ENCODE data around the gene C19orf81. TPM values are rescaled to one million over a fixed set of nuclear protein-coding genes. Genes with fewer than 3 reads are reported as not detected.

Gene C19orf81
- total and polyA plus RNA-seq, 9 of the 15 experiments (the other 6 are each of a cell fraction or from before 2014, with no cell fraction given) = 2.5 to 42.9 (median 33.0) TPM; not detected in 4

DNA sequence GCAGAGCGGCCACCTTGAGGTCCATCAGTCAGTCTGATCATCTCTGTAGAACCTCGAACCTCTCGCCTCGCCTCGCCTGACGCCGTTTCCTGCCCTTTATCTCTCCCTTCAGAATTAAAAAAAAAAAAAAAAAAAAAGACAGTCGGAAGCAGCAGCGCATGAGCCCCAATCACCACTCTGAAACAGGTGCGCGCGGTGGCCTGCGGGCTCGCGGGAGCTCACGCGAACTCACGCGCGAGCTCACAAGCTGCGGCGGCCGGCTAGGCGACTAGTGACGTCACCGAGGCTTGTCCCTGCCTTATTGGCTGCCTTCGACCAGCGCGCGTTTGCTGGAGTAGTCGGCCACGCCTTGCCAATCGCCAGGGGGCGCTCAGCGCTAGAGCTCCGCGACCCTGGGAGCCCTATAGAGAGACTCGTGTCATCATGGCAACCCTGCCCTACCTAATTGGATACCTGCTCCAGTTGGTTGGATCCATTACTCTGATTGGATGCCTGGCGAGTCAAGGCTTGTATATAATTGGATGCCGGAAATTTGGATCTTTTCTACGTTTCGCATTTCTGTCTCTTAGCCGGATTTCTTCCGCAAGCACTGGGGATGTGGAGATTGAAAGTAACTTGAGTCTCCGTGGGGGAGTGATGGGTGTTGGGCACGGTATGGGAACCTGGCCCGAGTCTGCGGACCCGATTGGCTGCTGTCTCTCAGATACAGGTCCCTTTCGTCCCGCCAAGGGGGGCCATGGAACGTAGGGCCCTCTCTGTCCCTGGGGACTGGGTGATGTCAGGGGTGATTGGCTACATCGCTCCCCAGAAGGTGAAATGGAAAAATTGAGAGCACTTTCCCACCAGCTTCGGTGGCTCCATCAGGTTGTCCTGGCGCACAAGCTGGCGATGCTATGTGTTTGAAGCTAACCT, 41.1 kb upstream of the C19orf81 start (continued):
- TF ChIP-seq, protein P1, sequence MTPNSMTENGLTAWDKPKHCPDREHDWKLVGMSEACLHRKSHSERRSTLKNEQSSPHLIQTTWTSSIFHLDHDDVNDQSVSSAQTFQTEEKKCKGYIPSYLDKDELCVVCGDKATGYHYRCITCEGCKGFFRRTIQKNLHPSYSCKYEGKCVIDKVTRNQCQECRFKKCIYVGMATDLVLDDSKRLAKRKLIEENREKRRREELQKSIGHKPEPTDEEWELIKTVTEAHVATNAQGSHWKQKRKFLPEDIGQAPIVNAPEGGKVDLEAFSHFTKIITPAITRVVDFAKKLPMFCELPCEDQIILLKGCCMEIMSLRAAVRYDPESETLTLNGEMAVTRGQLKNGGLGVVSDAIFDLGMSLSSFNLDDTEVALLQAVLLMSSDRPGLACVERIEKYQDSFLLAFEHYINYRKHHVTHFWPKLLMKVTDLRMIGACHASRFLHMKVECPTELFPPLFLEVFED (CRISPR knock-in tag; conservative IDR thresholded peaks at IDR 0.05) = no peak
- TF ChIP-seq SREBF1 (IDR thresholded peaks at IDR 0.05; ENCODE audit: borderline replicate concordance, low read depth, low read length) (no peak), TGIF2 (CRISPR knock-in tag; IDR thresholded peaks at IDR 0.05) (no peak), TRIM28 (IDR thresholded peaks at IDR 0.05) (no peak), KLF10 (CRISPR knock-in tag; IDR thresholded peaks at IDR 0.05) (no peak), GTF2B (IDR thresholded peaks at IDR 0.05; ENCODE audit: extremely low read depth, insufficient read length) (no peak), ZNF347 (CRISPR knock-in tag; IDR thresholded peaks at IDR 0.05; ENCODE audit: low read depth) (no peak), RNF219 (CRISPR knock-in tag; IDR thresholded peaks at IDR 0.05) (no peak), NFE2 (IDR thresholded peaks at IDR 0.05; ENCODE audit: low read depth) (no peak), ZNF174 (CRISPR knock-in tag; IDR thresholded peaks at IDR 0.05) (no peak), ATF7 (IDR thresholded peaks at IDR 0.05) (peak; percentile 98), EGR1 (conservative IDR thresholded peaks at IDR 0.05) (no peak), KLF1 (tag; IDR thresholded peaks at IDR 0.05) (no peak), ZNF197 (CRISPR knock-in tag; IDR thresholded peaks at IDR 0.05; ENCODE audit: low read depth) (0 out of 2 replicates have a peak, but pooled peaks have one; percentile 34), KAT8 (IDR thresholded peaks at IDR 0.05; ENCODE audit: low read depth) (no peak), PREB (CRISPR knock-in tag; IDR thresholded peaks at IDR 0.05) (no peak), COPS2 (conservative IDR thresholded peaks at IDR 0.05) (no peak), PCBP1 (IDR thresholded peaks at IDR 0.05; ENCODE audit: low read depth, low read length, poor library complexity, severe bottlenecking) (no peak), MIER1 (IDR thresholded peaks at IDR 0.05; ENCODE audit: low read depth) (no peak)
- TF ChIP-seq, protein P2, sequence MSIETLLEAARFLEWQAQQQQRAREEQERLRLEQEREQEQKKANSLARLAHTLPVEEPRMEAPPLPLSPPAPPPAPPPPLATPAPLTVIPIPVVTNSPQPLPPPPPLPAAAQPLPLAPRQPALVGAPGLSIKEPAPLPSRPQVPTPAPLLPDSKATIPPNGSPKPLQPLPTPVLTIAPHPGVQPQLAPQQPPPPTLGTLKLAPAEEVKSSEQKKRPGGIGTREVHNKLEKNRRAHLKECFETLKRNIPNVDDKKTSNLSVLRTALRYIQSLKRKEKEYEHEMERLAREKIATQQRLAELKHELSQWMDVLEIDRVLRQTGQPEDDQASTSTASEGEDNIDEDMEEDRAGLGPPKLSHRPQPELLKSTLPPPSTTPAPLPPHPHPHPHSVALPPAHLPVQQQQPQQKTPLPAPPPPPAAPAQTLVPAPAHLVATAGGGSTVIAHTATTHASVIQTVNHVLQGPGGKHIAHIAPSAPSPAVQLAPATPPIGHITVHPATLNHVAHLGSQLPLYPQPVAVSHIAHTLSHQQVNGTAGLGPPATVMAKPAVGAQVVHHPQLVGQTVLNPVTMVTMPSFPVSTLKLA (conservative IDR thresholded peaks at IDR 0.05) = peak in 1 of 2 experiments; percentile 57; a peak in 1 of 4 replicates

Data from K562 (cell line).